Ecto neural progenitor cell (in vitro differentiated cells): ENCODE results near the gene QPCT.

Source experiments
- DNase-seq: peaks from one replicate; pipeline ENCODE4 v3.0.0-alpha.2; 2018; ENCODE audit warnings: low spot score

The QPCT gene

GRCh38 chr2:37324786-37325624 lies 19.4 kb upstream of the QPCT start, which contains the start of gene PRKD3:
Gene PRKD3, minus strand, starts transcription at chr2:37324833. Its CDS starts 8,309 bp downstream, at chr2:37316524.
- no peak for DNase-seq

GRCh38 chr2:37325625-37326071 lies 18.8 kb upstream of the QPCT start:
- no peak for DNase-seq

GRCh38 chr2:37326285-37326684 lies 18.1 kb upstream of the QPCT start:
- no peak for DNase-seq

- no peak for DNase-seq
Measured at GRCh38 chr2:37326866-37327634, 17.4 kb upstream of the QPCT start.

GRCh38 chr2:37330681-37331080 lies 13.7 kb upstream of the QPCT start:
- no peak for DNase-seq

- no peak for DNase-seq
Measured at GRCh38 chr2:37332560-37332959, 11.9 kb upstream of the QPCT start.

GRCh38 chr2:37333256-37333655 lies 11.2 kb upstream of the QPCT start:
- DNase-seq = no peak

GRCh38 chr2:37335604-37336003 lies 8.8 kb upstream of the QPCT start:
- no peak for DNase-seq

GRCh38 chr2:37337620-37338280 lies 6.7 kb upstream of the QPCT start:
- DNase-seq = no peak

- no peak for DNase-seq
Measured at GRCh38 chr2:37338933-37339332, 5.5 kb upstream of the QPCT start.

- no peak for DNase-seq
Measured at GRCh38 chr2:37340637-37341036, 3.8 kb upstream of the QPCT start.

- DNase-seq = no peak
Measured at GRCh38 chr2:37342591-37343220, 1.7 kb upstream of the QPCT start.

- no peak for DNase-seq
Measured at GRCh38 chr2:37343537-37344434, 644 bp upstream of the QPCT start.

GRCh38 chr2:37348155-37348554 lies 3.7 kb downstream of the QPCT start:
- no peak for DNase-seq

- DNase-seq = no peak
Measured at GRCh38 chr2:37349231-37349860, 4.9 kb downstream of the QPCT start.

- DNase-seq = no peak
Measured at GRCh38 chr2:37350034-37350433, 5.6 kb downstream of the QPCT start.

- DNase-seq = no peak
Measured at GRCh38 chr2:37354531-37354930, 10.1 kb downstream of the QPCT start.

GRCh38 chr2:37355735-37356134 lies 11.3 kb downstream of the QPCT start:
- no peak for DNase-seq

GRCh38 chr2:37356299-37356698 lies 11.9 kb downstream of the QPCT start:
- DNase-seq = no peak

GRCh38 chr2:37357069-37357468 lies 12.6 kb downstream of the QPCT start:
- no peak for DNase-seq

- DNase-seq = no peak
Measured at GRCh38 chr2:37357530-37357929, 13.1 kb downstream of the QPCT start.
